AG09319 (cell line): ENCODE data around the gene MMP21.

Source experiments
- DNase-seq: peaks from one replicate; pipeline ENCODE4 v3.0.0-alpha.2; 2010; ENCODE audit warnings: low read depth; ENCODE audit errors: extremely low read depth
- CTCF ChIP-seq: IDR thresholded peaks from 2 replicates; pipeline ENCODE4 v1.5.1; 2011; ENCODE audit warnings: low read depth, mild to moderate bottlenecking, inconsistent platforms, low read length, moderate library complexity

Gene MMP21

GRCh38 chr10:125792342-125793300 is 17.0 kb upstream of the MMP21 start:
- no peak for DNase-seq
- TF ChIP-seq CTCF = no peak

- TF ChIP-seq CTCF = no peak
- no peak for DNase-seq
Observed at GRCh38 chr10:125788156-125789034, 12.8 kb upstream of the MMP21 start.

- DNase-seq = no peak
- no peak for TF ChIP-seq CTCF
Observed at GRCh38 chr10:125785791-125786190, 10.2 kb upstream of the MMP21 start.

- TF ChIP-seq CTCF = no peak
- DNase-seq = no peak
Observed at GRCh38 chr10:125783957-125784356, 8.3 kb upstream of the MMP21 start.

- DNase-seq = no peak
- no peak for TF ChIP-seq CTCF
Observed at GRCh38 chr10:125783408-125783807, 7.8 kb upstream of the MMP21 start.

- no peak for DNase-seq
- TF ChIP-seq CTCF = no peak
Observed at GRCh38 chr10:125782616-125783015, 7.0 kb upstream of the MMP21 start.

GRCh38 chr10:125782054-125782453 is 6.4 kb upstream of the MMP21 start:
- no peak for DNase-seq
- no peak for TF ChIP-seq CTCF
